Panc1 (cell line): ENCODE results near the gene GALNT1. TPM values are rescaled to one million over a fixed set of nuclear protein-coding genes. Genes with fewer than 3 reads are reported as not detected.

Experiments
- ATAC-seq: fragments of 200-7000 bp; cut with Tn5 transposase; 2 replicates; pipeline ENCODE4 v1.9.1; 2020; ENCODE audit warnings: mild to moderate bottlenecking, moderate library complexity
- BruUV-seq: library from RNA; stranded (reverse); fragments of 400-500 nt; replicated peaks from 2 replicates; lab custom pipeline; 2021; lab: Mats Ljungman, UMichigan
- CTCF ChIA-PET: fragments of 300-600 bp; sonication (Branson Sonifier 250); formaldehyde crosslinking; loops from one replicate; lab custom pipeline; 2022; ENCODE audit warnings: antibody characterized with exemption; lab: Charles Lee
- POLR2A ChIA-PET: fragments of 300-600 bp; sonication (Branson Sonifier 250); formaldehyde crosslinking; loops from one replicate; lab custom pipeline; 2022; ENCODE audit warnings: antibody characterized with exemption; lab: Charles Lee
- DNase-seq: peaks from one replicate; pipeline ENCODE4 v3.0.0-alpha.2; 2010; ENCODE audit warnings: low read depth, low spot score
- H3K27ac ChIP-seq: 2 replicates; pipeline ENCODE4 v1.5.1; 2011; ENCODE audit warnings: mild to moderate bottlenecking, low read length, inconsistent platforms
- H3K27me3 ChIP-seq: fragments of 200-500 bp; sonication (Bioruptor generic); 2 replicates; pipeline ENCODE4 v1.6.0; 2014; ENCODE audit warnings: low read length, inconsistent platforms; ENCODE audit not compliant: control insufficient read depth, insufficient read depth
- H3K36me3 ChIP-seq: fragments of 200-500 bp; sonication (Bioruptor generic); 2 replicates; pipeline ENCODE4 v1.5.1; 2014; ENCODE audit warnings: inconsistent platforms, mild to moderate bottlenecking, low read length, moderate library complexity; ENCODE audit not compliant: control insufficient read depth, insufficient read depth
- H3K4me1 ChIP-seq: 2 replicates; pipeline ENCODE4 v1.5.1; 2011; ENCODE audit warnings: inconsistent platforms, mild to moderate bottlenecking, low read length, moderate library complexity; ENCODE audit not compliant: control insufficient read depth, insufficient read depth
- H3K4me3 ChIP-seq, 2 experiments: 2 replicates each; pipeline ENCODE4 v1.5.1; 2011 to 2012; ENCODE audit warnings: low read depth in 2 of 2, low read length in 2 of 2, mild to moderate bottlenecking in 2 of 2, inconsistent platforms in 1 of 2, moderate library complexity in 1 of 2
- H3K9me3 ChIP-seq: fragments of 200-500 bp; sonication (Bioruptor generic); 2 replicates; pipeline ENCODE4 v1.5.1; 2014; ENCODE audit warnings: low read depth, mild to moderate bottlenecking, inconsistent platforms, low read length, moderate library complexity; ENCODE audit not compliant: control insufficient read depth, insufficient read depth
- POLR2AphosphoS5 ChIP-seq: IDR thresholded peaks from 2 replicates; pipeline ENCODE4 v1.6.1; 2012; ENCODE audit warnings: mild to moderate bottlenecking, low read depth, low read length, moderate library complexity
- SIN3A ChIP-seq: IDR thresholded peaks from 2 replicates; pipeline ENCODE4 v1.6.1; 2012; ENCODE audit warnings: low read depth, mild to moderate bottlenecking, low read length, moderate library complexity, borderline replicate concordance; ENCODE audit not compliant: insufficient read depth
- TCF7L2 ChIP-seq: IDR thresholded peaks from 2 replicates; pipeline ENCODE4 v1.6.1; 2011; ENCODE audit warnings: mild to moderate bottlenecking, low read depth, low read length, inconsistent platforms
- in situ Hi-C: cut with HindIII; loops from 2 replicates; pipeline ENCODE4 v1.10.0; 2016; ENCODE audit warnings: low sequenced_read_pairs, low pct_unique_long_range_greater_than_20kb
- intact Hi-C: fragments of 100-400 bp; cut with micrococcal nuclease; formaldehyde crosslinking; loops from one replicate; pipeline ENCODE4 v1.10.0; 2022; ENCODE audit not compliant: unreplicated experiment
- total RNA-seq: library from RNA; stranded (reverse); gene quantifications from one replicate; pipeline ENCODE4 v1.2.1, GENCODE V29; 2021; ENCODE audit not compliant: unreplicated experiment
- TF ChIP-seq, protein P1 (sequence below): fragments of 450-650 bp; IDR thresholded peaks from 2 replicates; pipeline ENCODE4 v1.5.1; 2017; ENCODE audit warnings: mild to moderate bottlenecking
- TF ChIP-seq, protein P2 (sequence below), 2 experiments: IDR thresholded peaks; 2 replicates each; pipeline ENCODE4 v1.6.1; 2011 to 2012; ENCODE audit warnings: low read depth in 2 of 2, control low read depth in 1 of 2, low read length in 1 of 2, mild to moderate bottlenecking in 1 of 2, moderate library complexity in 1 of 2; ENCODE audit not compliant: insufficient read depth in 1 of 2

The GALNT1 gene
- total RNA-seq, 1 experiment from 2014 or later: 147 TPM

DNA sequence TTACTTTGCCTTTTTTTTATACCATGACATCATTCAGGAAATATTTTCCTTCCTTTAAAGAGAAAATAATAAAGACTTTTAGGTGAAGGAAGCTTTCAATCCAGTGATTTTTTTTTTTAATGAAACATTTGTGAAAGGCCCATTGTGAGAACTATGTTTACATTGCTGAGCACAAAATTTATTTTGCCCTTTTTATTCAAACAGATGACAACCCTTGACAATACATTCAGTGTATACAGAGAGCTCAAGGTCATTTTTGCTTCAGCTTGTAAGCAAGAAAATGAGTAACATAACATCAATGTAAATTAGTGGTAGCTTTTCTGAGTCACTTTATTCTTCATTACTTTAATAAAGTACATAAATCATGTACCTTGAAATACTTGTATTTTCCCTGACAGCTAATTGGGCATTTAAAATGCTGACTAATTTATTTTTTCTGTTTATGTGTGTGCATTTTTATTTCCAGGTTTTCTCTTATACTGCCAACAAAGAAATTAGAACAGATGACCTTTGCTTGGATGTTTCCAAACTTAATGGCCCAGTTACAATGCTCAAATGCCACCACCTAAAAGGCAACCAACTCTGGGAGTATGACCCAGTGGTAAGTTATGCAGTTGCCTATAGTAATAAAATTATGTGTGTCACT lies 121.6 kb downstream of the GALNT1 start:
- intact Hi-C loops: no loop called here
- no peak for TF ChIP-seq SIN3A
- TF ChIP-seq POLR2AphosphoS5: no peak
- TF ChIP-seq, protein P1, sequence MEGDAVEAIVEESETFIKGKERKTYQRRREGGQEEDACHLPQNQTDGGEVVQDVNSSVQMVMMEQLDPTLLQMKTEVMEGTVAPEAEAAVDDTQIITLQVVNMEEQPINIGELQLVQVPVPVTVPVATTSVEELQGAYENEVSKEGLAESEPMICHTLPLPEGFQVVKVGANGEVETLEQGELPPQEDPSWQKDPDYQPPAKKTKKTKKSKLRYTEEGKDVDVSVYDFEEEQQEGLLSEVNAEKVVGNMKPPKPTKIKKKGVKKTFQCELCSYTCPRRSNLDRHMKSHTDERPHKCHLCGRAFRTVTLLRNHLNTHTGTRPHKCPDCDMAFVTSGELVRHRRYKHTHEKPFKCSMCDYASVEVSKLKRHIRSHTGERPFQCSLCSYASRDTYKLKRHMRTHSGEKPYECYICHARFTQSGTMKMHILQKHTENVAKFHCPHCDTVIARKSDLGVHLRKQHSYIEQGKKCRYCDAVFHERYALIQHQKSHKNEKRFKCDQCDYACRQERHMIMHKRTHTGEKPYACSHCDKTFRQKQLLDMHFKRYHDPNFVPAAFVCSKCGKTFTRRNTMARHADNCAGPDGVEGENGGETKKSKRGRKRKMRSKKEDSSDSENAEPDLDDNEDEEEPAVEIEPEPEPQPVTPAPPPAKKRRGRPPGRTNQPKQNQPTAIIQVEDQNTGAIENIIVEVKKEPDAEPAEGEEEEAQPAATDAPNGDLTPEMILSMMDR: no peak
- Histone ChIP-seq H3K4me1 (no peaks in the 10 kb centered on the region), H3K27ac (no peak overlapping the region), H3K9me3 (no peaks in the 10 kb centered on the region), H3K36me3 (no peaks in the 10 kb centered on the region; the same call in 1 of the 2 replicates), H3K4me3 (no peak overlapping the region), H3K27me3 (no peaks in the 10 kb centered on the region)
- CTCF ChIA-PET: no interaction called here
- DNase-seq: no peak
- ATAC-seq: no peak
- POLR2A ChIA-PET: interaction anchor here (0.6 kb wide), 1 partner anchor 44 kb away, joined by 3 read pairs; no protein-coding TSS in a partner anchor
- in situ Hi-C loops: no loop called here
- BruUV-seq: no TSS peak

- in situ Hi-C loops: no loop called here
- no peak for ATAC-seq
- Histone ChIP-seq H3K27me3 (no peaks in the 10 kb centered on the region), H3K4me3 (no peak overlapping the region), H3K9me3 (no peaks in the 10 kb centered on the region), H3K36me3 (peaks cover 8% of the 10 kb centered on the region; the same call in 1 of the 2 replicates), H3K27ac (no peak overlapping the region), H3K4me1 (no peaks in the 10 kb centered on the region)
- DNase-seq: no peak
- TF ChIP-seq POLR2AphosphoS5 (no peak), TCF7L2 (no peak), SIN3A (no peak)
- TF ChIP-seq, protein P2, sequence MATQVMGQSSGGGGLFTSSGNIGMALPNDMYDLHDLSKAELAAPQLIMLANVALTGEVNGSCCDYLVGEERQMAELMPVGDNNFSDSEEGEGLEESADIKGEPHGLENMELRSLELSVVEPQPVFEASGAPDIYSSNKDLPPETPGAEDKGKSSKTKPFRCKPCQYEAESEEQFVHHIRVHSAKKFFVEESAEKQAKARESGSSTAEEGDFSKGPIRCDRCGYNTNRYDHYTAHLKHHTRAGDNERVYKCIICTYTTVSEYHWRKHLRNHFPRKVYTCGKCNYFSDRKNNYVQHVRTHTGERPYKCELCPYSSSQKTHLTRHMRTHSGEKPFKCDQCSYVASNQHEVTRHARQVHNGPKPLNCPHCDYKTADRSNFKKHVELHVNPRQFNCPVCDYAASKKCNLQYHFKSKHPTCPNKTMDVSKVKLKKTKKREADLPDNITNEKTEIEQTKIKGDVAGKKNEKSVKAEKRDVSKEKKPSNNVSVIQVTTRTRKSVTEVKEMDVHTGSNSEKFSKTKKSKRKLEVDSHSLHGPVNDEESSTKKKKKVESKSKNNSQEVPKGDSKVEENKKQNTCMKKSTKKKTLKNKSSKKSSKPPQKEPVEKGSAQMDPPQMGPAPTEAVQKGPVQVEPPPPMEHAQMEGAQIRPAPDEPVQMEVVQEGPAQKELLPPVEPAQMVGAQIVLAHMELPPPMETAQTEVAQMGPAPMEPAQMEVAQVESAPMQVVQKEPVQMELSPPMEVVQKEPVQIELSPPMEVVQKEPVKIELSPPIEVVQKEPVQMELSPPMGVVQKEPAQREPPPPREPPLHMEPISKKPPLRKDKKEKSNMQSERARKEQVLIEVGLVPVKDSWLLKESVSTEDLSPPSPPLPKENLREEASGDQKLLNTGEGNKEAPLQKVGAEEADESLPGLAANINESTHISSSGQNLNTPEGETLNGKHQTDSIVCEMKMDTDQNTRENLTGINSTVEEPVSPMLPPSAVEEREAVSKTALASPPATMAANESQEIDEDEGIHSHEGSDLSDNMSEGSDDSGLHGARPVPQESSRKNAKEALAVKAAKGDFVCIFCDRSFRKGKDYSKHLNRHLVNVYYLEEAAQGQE (IDR thresholded peaks at IDR 0.05; ENCODE audit: insufficient read depth in 1 of 2, low read depth in 2 of 2, low read length in 1 of 2): no peak
- TF ChIP-seq, protein P1: no peak
- POLR2A ChIA-PET: no interaction called here
- intact Hi-C loops: no loop called here
- CTCF ChIA-PET: no interaction called here
- BruUV-seq: no TSS peak
Observed at GRCh38 chr18:35705988-35706387, 124.4 kb downstream of the GALNT1 start.
